ENCODE data around the gene POLD3. TPM values are rescaled to one million over a fixed set of nuclear protein-coding genes. Genes with fewer than 3 reads are reported as not detected.

Gene POLD3

Small RNAs within 50 kb of the gene (small RNA-seq; reads per million reads assigned to genes)
- gene RANP3 (ENCODE audit: insufficient read depth) (not detected), gene RN7SKP297 (ENCODE audit: insufficient read depth) (not detected)

Measured in neuronal stem cell (in vitro differentiated cells).